GM19452 (cell line): ENCODE measurements around the gene NRBF2.
"Not testable (repeated sequence)": the region's sequence is repeated elsewhere in the genome, so short reads cannot be mapped to it uniquely, and the experiment has no call there.

Source experiments
- ATAC-seq: cut with Tn5 transposase; IDR thresholded peaks from one replicate; pipeline ENCODE4 v1.9.1; 2021; ENCODE audit not compliant: unreplicated experiment

NRBF2 gene

GRCh38 chr10:63133056-63133820, at the start of gene NRBF2:
Gene NRBF2 (plus strand): TSS chr10:63133328. CDS start chr10:63133471, 143 bp downstream.
- peak; percentile 97 for ATAC-seq

- ATAC-seq: not testable (repeated sequence)
These were observed 49.7 kb upstream of the NRBF2 start for GRCh38 chr10:63083406-63083805.

- ATAC-seq: peak; percentile 81
These were observed 49.0 kb upstream of the NRBF2 start for GRCh38 chr10:63083904-63084689.

- no peak for ATAC-seq
These were observed 48.3 kb upstream of the NRBF2 start for GRCh38 chr10:63084690-63085382.

- no peak for ATAC-seq
These were observed 39.9 kb upstream of the NRBF2 start for GRCh38 chr10:63093227-63093626.

GRCh38 chr10:63094405-63094804, 38.7 kb upstream of the NRBF2 start:
- no peak for ATAC-seq

- no peak for ATAC-seq
These were observed 38.2 kb upstream of the NRBF2 start for GRCh38 chr10:63094881-63095280.

- no peak for ATAC-seq
These were observed 33.4 kb upstream of the NRBF2 start for GRCh38 chr10:63099734-63100133.

- not testable (repeated sequence) for ATAC-seq
These were observed 32.0 kb upstream of the NRBF2 start for GRCh38 chr10:63101091-63101490.

GRCh38 chr10:63102279-63102883, 30.7 kb upstream of the NRBF2 start:
- ATAC-seq: not testable (repeated sequence)

GRCh38 chr10:63103178-63103577, 29.9 kb upstream of the NRBF2 start:
- ATAC-seq: not testable (repeated sequence)

GRCh38 chr10:63103971-63104409, 29.1 kb upstream of the NRBF2 start:
- no peak for ATAC-seq

- no peak for ATAC-seq
These were observed 27.7 kb upstream of the NRBF2 start for GRCh38 chr10:63105225-63106110.

GRCh38 chr10:63106111-63106755, 26.9 kb upstream of the NRBF2 start:
- no peak for ATAC-seq

- no peak for ATAC-seq
These were observed 25.1 kb upstream of the NRBF2 start for GRCh38 chr10:63107943-63108437.

GRCh38 chr10:63110940-63111339, 22.2 kb upstream of the NRBF2 start:
- no peak for ATAC-seq

- ATAC-seq: no peak
These were observed 18.9 kb upstream of the NRBF2 start for GRCh38 chr10:63114031-63114814.

GRCh38 chr10:63115732-63116383, 17.3 kb upstream of the NRBF2 start:
- no peak for ATAC-seq
